Endothelial cell of umbilical vein (primary cell): Measurements from ENCODE around the gene SLC16A2. TPM values are rescaled to one million over a fixed set of nuclear protein-coding genes. Genes with fewer than 3 reads are reported as not detected.

ENCODE experiments used
- BruUV-seq: library from RNA; stranded (reverse); fragments of 400-500 nt; replicated peaks from 2 replicates; lab custom pipeline; 2021; lab: Mats Ljungman, UMichigan
- CTCF ChIA-PET: fragments of 300-600, 350-600 bp; sonication (Branson Sonifier 250); formaldehyde crosslinking; loops from one replicate; lab custom pipeline; 2021; ENCODE audit warnings: antibody characterized with exemption, inconsistent platforms; lab: Charles Lee
- POLR2A ChIA-PET: fragments of 300-600, 350-600 bp; sonication (Branson Sonifier 250); formaldehyde crosslinking; loops from one replicate; lab custom pipeline; 2021; ENCODE audit warnings: antibody characterized with exemption, inconsistent platforms; lab: Charles Lee
- DNase-seq: peaks from one replicate; pipeline ENCODE4 v3.0.0-alpha.2; 2011; ENCODE audit warnings: low read depth, low spot score
- FAIRE-seq: peaks from 2 replicates; lab custom pipeline; 2011; peaks lifted over from hg19 to GRCh38; lab: Jason Lieb, UNC
- H2AFZ ChIP-seq: 2 replicates; pipeline ENCODE4 v1.6.0; 2012; ENCODE audit warnings: low read depth, low read length, control low read depth, inconsistent platforms
- H3K27ac ChIP-seq: 2 replicates; pipeline ENCODE4 v1.5.1; 2011; ENCODE audit warnings: low read depth, mild to moderate bottlenecking, control low read depth, low read length, moderate library complexity; ENCODE audit not compliant: insufficient read depth
- H3K27me3 ChIP-seq, 2 experiments: 2 replicates each; pipeline versions ENCODE4 v1.6.0 to v1.6.1; 2011; ENCODE audit warnings: low read length in 2 of 2, mixed read lengths in 1 of 2; ENCODE audit not compliant: control insufficient read depth in 2 of 2, insufficient read depth in 2 of 2
- H3K36me3 ChIP-seq, 2 experiments: 2 replicates in 1 of 2; 3 replicates in 1 of 2; pipeline ENCODE4 v1.5.1; 2011; ENCODE audit warnings: low read length in 2 of 2, mild to moderate bottlenecking in 1 of 2, moderate library complexity in 1 of 2; ENCODE audit not compliant: control insufficient read depth in 2 of 2, insufficient read depth in 2 of 2; ENCODE audit errors: extremely low read depth in 1 of 2
- H3K4me1 ChIP-seq: 3 replicates; pipeline ENCODE4 v1.5.1; 2011; ENCODE audit warnings: mild to moderate bottlenecking, low read length; ENCODE audit not compliant: control insufficient read depth, insufficient read depth; ENCODE audit errors: extremely low read depth
- H3K4me2 ChIP-seq: 2 replicates; pipeline ENCODE4 v1.6.1; 2011; ENCODE audit warnings: low read length, control low read depth, mixed read lengths; ENCODE audit not compliant: insufficient read depth
- H3K4me3 ChIP-seq, 3 experiments: fragments of 200-600 bp in 1 of 3; sonication (generic), shearing (Covaris generic) in 1 of 3; replicated peaks in 1 of 3; 2 replicates each; pipeline ENCODE4 v1.5.1; 2011 to 2016; ENCODE audit warnings: control low read depth in 3 of 3, low read length in 3 of 3, mild to moderate bottlenecking in 2 of 3, inconsistent platforms in 1 of 3, low read depth in 1 of 3, moderate library complexity in 1 of 3; ENCODE audit not compliant: insufficient read depth in 1 of 3
- H3K79me2 ChIP-seq: 2 replicates; pipeline ENCODE4 v1.6.0; 2012; ENCODE audit warnings: low read length, inconsistent platforms; ENCODE audit not compliant: control insufficient read depth, insufficient read depth
- H3K9ac ChIP-seq: replicated peaks from 2 replicates; pipeline ENCODE3; 2011; ENCODE audit warnings: low read length, control low read depth; ENCODE audit not compliant: insufficient read depth; ENCODE audit errors: extremely low read depth
- H3K9me1 ChIP-seq: replicated peaks from 3 replicates; pipeline ENCODE4 v1.6.0; 2011; ENCODE audit warnings: mild to moderate bottlenecking, low read length; ENCODE audit not compliant: control insufficient read depth, insufficient read depth; ENCODE audit errors: extremely low read depth
- H3K9me3 ChIP-seq: replicated peaks from 2 replicates; pipeline ENCODE4 v1.5.1; 2012; ENCODE audit warnings: low read length, inconsistent platforms; ENCODE audit not compliant: control insufficient read depth, insufficient read depth
- H4K20me1 ChIP-seq: replicated peaks from 2 replicates; pipeline ENCODE3; 2011; ENCODE audit warnings: mild to moderate bottlenecking, low read length; ENCODE audit not compliant: control insufficient read depth, insufficient read depth; ENCODE audit errors: extremely low read depth
- CTCF ChIP-seq, 2 donors: IDR thresholded peaks; 1 replicate in 1 of 2; 2 replicates in 1 of 2; pipeline ENCODE4 v1.5.1; 2011; ENCODE audit warnings: low read length in 2 of 2, mild to moderate bottlenecking in 2 of 2, moderate library complexity in 2 of 2, control low read depth in 1 of 2, inconsistent platforms in 1 of 2, low read depth in 1 of 2; ENCODE audit not compliant: insufficient read depth in 1 of 2; ENCODE audit errors: extremely low read depth in 1 of 2
- EZH2 ChIP-seq: IDR thresholded peaks from 2 replicates; pipeline ENCODE4 v1.6.1; 2012; ENCODE audit warnings: borderline replicate concordance, low read depth, mild to moderate bottlenecking, moderate library complexity, low read length, inconsistent platforms; ENCODE audit not compliant: severe bottlenecking
- FOS ChIP-seq: IDR thresholded peaks from 2 replicates; pipeline ENCODE4 v1.6.1; 2011; ENCODE audit warnings: mild to moderate bottlenecking, low read length, moderate library complexity, borderline replicate concordance; ENCODE audit not compliant: insufficient read depth
- GATA2 ChIP-seq: IDR thresholded peaks from 2 replicates; pipeline ENCODE4 v1.7.0; 2011; ENCODE audit warnings: low read depth, mild to moderate bottlenecking, moderate library complexity, mixed read lengths, low read length; ENCODE audit not compliant: insufficient read length, insufficient read depth
- JUN ChIP-seq: IDR thresholded peaks from 2 replicates; pipeline ENCODE4 v1.6.1; 2011; ENCODE audit warnings: borderline replicate concordance, low read depth; ENCODE audit not compliant: insufficient read length, insufficient read depth
- MAX ChIP-seq: IDR thresholded peaks from 2 replicates; pipeline ENCODE4 v1.6.1; 2011; ENCODE audit not compliant: insufficient read depth, insufficient read length
- MYC ChIP-seq: IDR thresholded peaks from one replicate; pipeline ENCODE4 v1.6.1; 2011; ENCODE audit warnings: mild to moderate bottlenecking, low read depth, low read length
- POLR2A ChIP-seq: IDR thresholded peaks from 2 replicates; pipeline ENCODE4 v1.6.1; 2012; ENCODE audit warnings: low read depth, mild to moderate bottlenecking, control low read depth, low read length
- POLR2AphosphoS5 ChIP-seq: IDR thresholded peaks from 2 replicates; pipeline ENCODE4 v1.6.1; 2012; ENCODE audit warnings: low read depth, mild to moderate bottlenecking, control low read depth, low read length, moderate library complexity; ENCODE audit not compliant: insufficient read depth
- dilution Hi-C: fragments of 300-500 bp; cut with MboI; formaldehyde crosslinking; loops from one replicate; pipeline ENCODE4 v1.15.0; 2019; ENCODE audit warnings: low sequenced_read_pairs; ENCODE audit not compliant: extremely low pct_ligation_motif_present
- intact Hi-C: fragments of 100-400 bp; cut with micrococcal nuclease; formaldehyde crosslinking; loops from one replicate; pipeline ENCODE4 v1.10.0; 2022
- polyA plus RNA-seq, 4 experiments: library from polyadenylated mRNA; depleted of rRNA in 3 of 4; stranded (reverse) in 3 of 4; unstranded in 1 of 4; fragments of >200 nt; gene quantifications; 2 replicates each; pipeline versions ENCODE4 v1.2.1 to v1.2.3, GENCODE V29; 2011 to 2012; ENCODE audit warnings: missing spikeins in 1 of 4
- total RNA-seq: library from RNA; stranded (reverse); gene quantifications from 2 replicates; pipeline ENCODE4 v1.2.3, GENCODE V29; 2021

SLC16A2 gene
- total and polyA plus RNA-seq, 2 donors (not counting 3 experiments of a cell fraction or from before 2014, with no cell fraction given) = 3.1 to 3.6 TPM

GRCh38 chrX:74534569-74535038 is 113.3 kb downstream of the SLC16A2 start:
- Histone ChIP-seq H3K4me2 (no peak overlapping the region), H2AFZ (no peak overlapping the region), H3K79me2 (no peaks in the 10 kb centered on the region), H3K27ac (no peak overlapping the region), H3K9me1 (no peaks in the 10 kb centered on the region), H3K9ac (no peak overlapping the region), H3K9me3 (no peaks in the 10 kb centered on the region), H3K4me1 (peaks cover 9% of the 10 kb centered on the region), H4K20me1 (no peaks in the 10 kb centered on the region), H3K27me3 (no peaks in the 10 kb centered on the region), H3K4me3 (no peak overlapping the region), H3K36me3 (no peaks in the 10 kb centered on the region)
- CTCF ChIA-PET = interaction anchor here (1.5 to 1.7 kb wide), 2 partner anchors 10 to 42 kb away, joined by 4 to 5 read pairs; no protein-coding TSS in a partner anchor
- no TSS peak for BruUV-seq
- FAIRE-seq (no peak), DNase-seq (no peak)
- POLR2A ChIA-PET = no interaction called here
- TF ChIP-seq CTCF (IDR thresholded peaks at IDR 0.05; ENCODE audit: extremely low read depth in 1 of 2, insufficient read depth in 1 of 2, low read depth in 1 of 2, low read length in 2 of 2) (no peak), EZH2 (no peak), MAX (no peak), MYC (no peak), POLR2A (no peak), JUN (no peak), POLR2AphosphoS5 (no peak), FOS (no peak), GATA2 (no peak)
- dilution Hi-C loops = no loop called here
- intact Hi-C loops = loop anchor here (5.0 kb wide), 1 partner anchor 242 kb away; no protein-coding TSS in a partner anchor
